Measurements from ENCODE around the gene BROX.
"Not testable (repeated sequence)": the region's sequence is repeated elsewhere in the genome, so short reads cannot be mapped to it uniquely, and the experiment has no call there.

Gene BROX

DNA sequence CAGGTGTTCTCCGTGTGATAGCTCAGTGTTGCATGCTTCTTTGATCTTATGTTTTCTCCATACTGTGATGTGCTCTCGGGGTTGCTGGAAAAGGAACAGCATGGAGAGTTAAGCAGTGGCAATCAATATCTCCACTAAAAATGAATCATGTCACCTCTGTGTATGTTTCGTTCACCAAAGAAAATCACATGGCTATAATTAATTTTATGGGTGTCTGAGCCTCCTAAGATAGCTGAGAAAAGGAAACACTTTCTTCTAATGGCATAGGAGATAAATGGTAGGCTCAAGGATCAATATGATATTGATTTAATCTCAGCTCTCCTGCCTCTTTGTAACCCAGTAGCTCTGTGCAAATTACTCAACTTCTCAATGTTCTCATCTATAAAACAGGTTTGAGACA is 38.9 kb downstream of the BROX start:
- TF ChIP-seq, protein P1, sequence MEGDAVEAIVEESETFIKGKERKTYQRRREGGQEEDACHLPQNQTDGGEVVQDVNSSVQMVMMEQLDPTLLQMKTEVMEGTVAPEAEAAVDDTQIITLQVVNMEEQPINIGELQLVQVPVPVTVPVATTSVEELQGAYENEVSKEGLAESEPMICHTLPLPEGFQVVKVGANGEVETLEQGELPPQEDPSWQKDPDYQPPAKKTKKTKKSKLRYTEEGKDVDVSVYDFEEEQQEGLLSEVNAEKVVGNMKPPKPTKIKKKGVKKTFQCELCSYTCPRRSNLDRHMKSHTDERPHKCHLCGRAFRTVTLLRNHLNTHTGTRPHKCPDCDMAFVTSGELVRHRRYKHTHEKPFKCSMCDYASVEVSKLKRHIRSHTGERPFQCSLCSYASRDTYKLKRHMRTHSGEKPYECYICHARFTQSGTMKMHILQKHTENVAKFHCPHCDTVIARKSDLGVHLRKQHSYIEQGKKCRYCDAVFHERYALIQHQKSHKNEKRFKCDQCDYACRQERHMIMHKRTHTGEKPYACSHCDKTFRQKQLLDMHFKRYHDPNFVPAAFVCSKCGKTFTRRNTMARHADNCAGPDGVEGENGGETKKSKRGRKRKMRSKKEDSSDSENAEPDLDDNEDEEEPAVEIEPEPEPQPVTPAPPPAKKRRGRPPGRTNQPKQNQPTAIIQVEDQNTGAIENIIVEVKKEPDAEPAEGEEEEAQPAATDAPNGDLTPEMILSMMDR (conservative IDR thresholded peaks at IDR 0.05), result no peak
- TF ChIP-seq ZFX (IDR thresholded peaks at IDR 0.05), result no peak
- no peak overlapping the region for H3K27ac ChIP-seq

DNA sequence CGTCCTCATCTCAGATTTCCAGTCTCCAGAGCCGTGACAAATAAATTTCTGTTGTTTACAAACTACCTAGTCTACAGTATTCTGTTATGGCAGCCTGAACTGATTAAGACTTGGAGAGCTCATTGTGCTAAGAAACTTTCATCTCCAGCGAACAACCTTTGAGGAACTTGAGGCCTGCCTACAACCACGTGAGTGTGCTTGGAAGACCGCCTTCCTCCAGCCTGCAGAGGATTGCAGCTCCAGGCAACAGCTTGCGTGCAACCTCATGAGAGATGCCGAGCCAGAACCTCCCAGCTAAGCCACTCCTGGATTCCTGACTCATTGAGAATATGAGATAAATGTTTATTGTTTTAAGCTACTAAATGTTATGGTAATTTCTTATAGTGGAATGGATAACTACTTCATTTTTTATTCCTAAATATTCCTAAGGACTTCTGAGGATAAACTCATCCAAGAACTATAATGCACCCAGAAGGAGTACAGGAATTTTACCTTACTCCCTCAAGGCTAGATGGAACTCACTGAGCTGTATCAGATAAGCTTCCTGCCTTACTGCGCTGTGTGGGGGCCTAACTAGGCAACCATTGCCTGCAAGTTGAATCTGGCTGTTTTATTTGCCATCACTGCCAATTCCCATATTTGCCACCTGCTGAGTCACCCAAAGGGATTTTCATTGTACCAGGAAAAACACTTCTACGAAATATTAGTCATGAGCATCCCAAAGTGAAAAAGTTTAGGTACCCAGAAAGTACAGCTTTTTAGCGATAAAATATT is 42.2 kb downstream of the BROX start:
- TF ChIP-seq, protein P1 (conservative IDR thresholded peaks at IDR 0.05), result no peak
- no peak for TF ChIP-seq ZFX (IDR thresholded peaks at IDR 0.05)
- no peak overlapping the region for H3K27ac ChIP-seq

DNA sequence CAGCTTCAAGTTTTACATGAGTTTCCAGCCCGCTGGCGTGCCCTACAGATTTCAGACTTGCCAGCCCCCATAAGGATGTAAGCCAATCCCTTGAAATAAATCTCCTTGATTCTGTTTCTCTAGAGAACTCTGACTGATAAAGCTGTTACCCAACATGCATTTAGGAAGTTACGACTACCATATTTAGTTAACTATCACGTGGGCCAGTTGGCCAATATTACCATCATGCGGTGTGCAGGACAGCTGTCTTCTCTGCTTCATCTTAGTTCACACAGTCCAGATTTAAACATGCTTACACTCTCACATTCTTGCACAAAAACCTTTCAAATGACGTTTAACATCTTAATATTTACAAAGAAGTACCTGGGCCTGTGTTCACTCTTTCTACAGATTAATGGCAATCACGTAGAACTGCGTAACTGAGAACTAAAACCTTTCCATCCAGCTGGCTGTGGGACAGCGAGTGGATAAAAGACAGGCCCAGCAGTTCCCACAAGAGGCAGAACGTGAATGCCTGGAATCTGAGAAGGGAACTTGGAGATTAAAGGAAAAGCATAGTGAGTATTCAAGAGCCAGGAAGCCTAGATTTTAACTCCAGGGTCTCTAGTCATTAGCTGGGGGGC is 45.4 kb downstream of the BROX start:
- TF ChIP-seq ZFX (IDR thresholded peaks at IDR 0.05), result no peak
- TF ChIP-seq, protein P1 (conservative IDR thresholded peaks at IDR 0.05), result no peak

DNA sequence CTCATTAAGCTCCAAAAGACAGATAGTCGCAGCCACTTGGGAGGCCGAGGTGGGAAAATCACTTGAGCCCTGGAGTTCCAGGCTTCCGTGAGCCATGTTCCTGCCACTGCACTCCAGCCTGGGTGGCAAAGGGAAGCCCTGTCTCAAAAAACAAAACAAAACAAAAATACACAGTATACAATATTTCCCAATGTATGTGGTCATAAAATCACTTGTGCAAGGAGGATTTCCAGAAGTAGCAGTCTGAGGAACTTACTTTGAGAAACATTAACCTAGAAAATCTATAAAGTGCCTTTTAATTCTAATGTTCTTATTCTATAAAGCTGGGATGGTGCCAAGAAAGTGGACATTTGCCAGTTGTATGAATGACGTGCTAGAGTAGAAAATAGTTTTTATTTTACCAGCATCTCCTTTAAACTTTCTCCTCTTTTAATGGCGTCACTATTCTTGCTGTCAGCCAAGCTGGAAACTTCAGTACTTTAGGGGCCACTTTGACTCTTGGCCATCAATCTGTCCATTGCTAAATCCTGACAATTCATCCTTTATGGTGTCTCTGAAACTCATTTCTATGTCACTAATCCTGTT is 47.2 kb downstream of the BROX start:
- H3K27ac ChIP-seq, result no peak overlapping the region
- no peak for TF ChIP-seq ZFX (IDR thresholded peaks at IDR 0.05)
- TF ChIP-seq, protein P1 (conservative IDR thresholded peaks at IDR 0.05), result no peak

More for the DNA sequence above, 45.4 kb downstream of the BROX start:
- no peak overlapping the region for H3K27ac ChIP-seq

DNA sequence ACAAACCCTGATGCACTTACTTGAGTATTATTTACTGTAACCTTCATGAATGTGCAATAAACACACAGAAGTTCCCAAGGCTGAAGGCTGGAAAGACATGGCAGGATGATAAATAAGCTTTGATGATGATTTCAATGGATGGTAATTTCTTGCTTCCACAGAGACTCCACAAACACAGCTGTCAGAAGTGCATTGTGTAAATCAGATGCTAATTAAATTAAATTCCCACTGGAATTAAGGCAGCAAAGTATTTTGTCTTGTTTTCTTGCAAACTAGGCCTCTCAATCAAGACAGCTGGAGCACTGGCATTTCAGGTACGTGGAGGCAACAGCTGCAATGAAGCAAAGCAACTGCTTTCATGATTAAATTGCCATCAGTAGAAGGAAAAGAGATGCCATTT is 48.7 kb downstream of the BROX start:
- TF ChIP-seq, protein P1 (conservative IDR thresholded peaks at IDR 0.05), result no peak
- H3K27ac ChIP-seq, result no peak overlapping the region

DNA sequence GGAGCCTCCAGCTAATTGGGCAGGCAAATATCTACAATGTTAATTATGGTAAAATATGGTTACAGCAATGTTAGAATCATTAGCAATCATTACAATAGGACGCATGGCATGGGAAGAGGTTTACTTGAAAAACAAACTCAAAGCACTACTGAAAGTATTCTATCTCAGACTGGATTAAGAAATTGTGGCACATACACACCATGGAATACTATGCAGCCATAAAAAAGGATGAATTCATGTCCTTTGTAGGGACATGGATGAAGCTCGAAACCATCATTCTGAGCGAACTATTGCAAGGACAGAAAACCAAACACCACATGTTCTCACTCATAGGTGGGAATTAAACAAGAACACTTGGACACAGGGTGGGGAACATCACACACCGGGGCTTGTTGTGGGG is 49.8 kb downstream of the BROX start:
- H3K27ac ChIP-seq, result not testable (repeated sequence)

DNA sequence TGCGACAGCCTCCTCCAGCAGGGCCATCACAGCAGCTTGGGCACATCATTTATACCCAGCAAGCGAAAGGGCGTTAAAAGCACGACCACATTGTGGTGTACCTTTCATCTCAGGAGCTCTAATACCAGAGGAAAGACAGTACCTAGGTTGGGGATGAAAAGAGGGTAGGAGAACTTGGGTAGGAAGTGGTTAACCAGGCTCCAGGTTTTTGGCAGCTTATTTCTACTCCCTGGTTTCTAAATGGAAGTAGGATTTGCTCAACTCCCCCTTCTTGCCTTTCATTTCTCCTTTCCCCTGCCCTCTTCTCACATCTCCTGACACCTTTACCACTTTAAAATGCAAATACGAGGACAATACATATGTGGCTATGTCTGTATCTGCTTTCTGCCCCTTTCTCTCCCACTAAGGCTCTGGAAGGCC is 54.8 kb downstream of the BROX start:
- no peak overlapping the region for H3K27ac ChIP-seq
- TF ChIP-seq ZFX (IDR thresholded peaks at IDR 0.05), result no peak
- TF ChIP-seq, protein P1 (conservative IDR thresholded peaks at IDR 0.05), result no peak
